ENCODE results near the gene FABP1.

Gene FABP1

GRCh38 chr2:88170472-88170892 is 42.6 kb upstream of the FABP1 start:
- no peaks in the 10 kb centered on the region for H3K36me3 ChIP-seq (ENCODE audit: control insufficient read depth in 2 of 2, insufficient read depth in 1 of 2, low read length in 2 of 2)
- POLR2A ChIA-PET = no interaction called here
- CTCF ChIA-PET = no interaction called here

More at GRCh38 chr2:88170472-88170892, 42.6 kb upstream of the FABP1 start:
- no peak for TF ChIP-seq TRIM28 (IDR thresholded peaks at IDR 0.05; ENCODE audit: borderline replicate concordance, low read length)
- no peak for TF ChIP-seq ZNF280D (tag by site-specific recombination; IDR thresholded peaks at IDR 0.05)
- TF ChIP-seq PRDM10 (tag by site-specific recombination; IDR thresholded peaks at IDR 0.05) = peak; percentile 54
- no peak for TF ChIP-seq OSR2 (tag by site-specific recombination; IDR thresholded peaks at IDR 0.05)
- TF ChIP-seq ZNF530 (tag by site-specific recombination; IDR thresholded peaks at IDR 0.05; ENCODE audit: low read depth) = no peak
- no peak for TF ChIP-seq ZSCAN16 (tag by site-specific recombination; IDR thresholded peaks at IDR 0.05)
- TF ChIP-seq ZBTB11 (tag by site-specific recombination; conservative IDR thresholded peaks at IDR 0.05; ENCODE audit: low read depth) = peak; percentile 50; the same call in 1 of the 2 replicates
- TF ChIP-seq ZBTB26 (tag by site-specific recombination; optimal IDR thresholded peaks at IDR 0.05) = peak; percentile 32
- 0 out of 2 replicates have a peak, but pooled peaks have one; percentile 4 for TF ChIP-seq SP2 (tag by site-specific recombination; IDR thresholded peaks at IDR 0.05)
- Histone ChIP-seq H3K4me3 (ENCODE audit: low read depth, low read length) (no peak overlapping the region; the same call in 1 of the 2 replicates), H3K27ac (ENCODE audit: extremely low read depth, low read depth, low read length) (peak overlapping the region; percentile 46; the same call in 1 of the 2 replicates), H3K4me1 (ENCODE audit: control insufficient read depth, insufficient read depth, low read length) (no peaks in the 10 kb centered on the region), H3K9me3 (ENCODE audit: control insufficient read depth, insufficient read depth, low read depth, low read length) (no peaks in the 10 kb centered on the region)
